PC-9 (cell line): ENCODE results near the gene SAG. TPM values are rescaled to one million over a fixed set of nuclear protein-coding genes. Genes with fewer than 3 reads are reported as not detected.

Experiments used
- BruUV-seq: library from RNA; stranded (reverse); fragments of 400-500 nt; replicated peaks from 2 replicates; lab custom pipeline; 2021; lab: Mats Ljungman, UMichigan
- CTCF ChIA-PET: fragments of 300-600 bp; sonication (Branson Sonifier 250); formaldehyde crosslinking; loops from one replicate; lab custom pipeline; 2022; ENCODE audit warnings: antibody characterized with exemption; lab: Charles Lee
- POLR2A ChIA-PET: fragments of 300-600 bp; sonication (Branson Sonifier 250); formaldehyde crosslinking; loops from one replicate; lab custom pipeline; 2022; ENCODE audit warnings: antibody characterized with exemption; ENCODE audit not compliant: unreplicated experiment; lab: Charles Lee
- DNase-seq, 2 experiments: peaks; one replicate each; pipeline versions ENCODE4 v3.0.0 to v3.0.0-alpha.2; 2015 to 2022; ENCODE audit warnings: mixed read lengths in 1 of 2
- H2AFZ ChIP-seq: fragments of 200-600 bp; sonication (generic); 2 replicates; pipeline ENCODE4 v1.8.1; 2017; ENCODE audit warnings: antibody characterized with exemption
- H3F3A ChIP-seq: fragments of 200-600 bp; sonication (generic); 2 replicates; pipeline ENCODE4 v1.8.1; 2017; ENCODE audit warnings: antibody characterized with exemption, mild to moderate bottlenecking, low read depth; ENCODE audit not compliant: insufficient read depth
- H3K27ac ChIP-seq: fragments of 200-600 bp; sonication (generic); 2 replicates; pipeline ENCODE4 v1.6.1; 2016; ENCODE audit warnings: mixed run types
- H3K27me3 ChIP-seq: fragments of 200-600 bp; sonication (generic); 2 replicates; pipeline ENCODE4 v1.6.1; 2016; ENCODE audit warnings: low read depth, mixed run types; ENCODE audit not compliant: insufficient read depth
- H3K36me3 ChIP-seq: fragments of 200-600 bp; sonication (generic); 2 replicates; pipeline ENCODE4 v1.6.1; 2016; ENCODE audit warnings: low read depth, mixed run types
- H3K4me1 ChIP-seq: fragments of 200-600 bp; sonication (generic); replicated peaks from 2 replicates; pipeline ENCODE4 v1.6.1; 2016; ENCODE audit warnings: mixed run types; ENCODE audit not compliant: insufficient read depth
- H3K4me2 ChIP-seq: fragments of 200-600 bp; sonication (generic); 2 replicates; pipeline ENCODE4 v1.6.1; 2017; ENCODE audit warnings: mixed run types
- H3K4me3 ChIP-seq: fragments of 200-600 bp; sonication (generic); 2 replicates; pipeline ENCODE4 v1.6.1; 2016; ENCODE audit warnings: mixed run types
- H3K79me2 ChIP-seq: fragments of 200-600 bp; sonication (generic); 2 replicates; pipeline ENCODE4 v1.6.1; 2017; ENCODE audit warnings: low read depth, mixed run types
- H3K9me2 ChIP-seq: fragments of 200-600 bp; sonication (generic); 2 replicates; pipeline ENCODE4 v1.8.1; 2017; ENCODE audit warnings: mild to moderate bottlenecking; ENCODE audit not compliant: insufficient read depth
- H3K9me3 ChIP-seq: fragments of 200-600 bp; sonication (generic); 2 replicates; pipeline ENCODE4 v1.8.1; 2016; ENCODE audit warnings: low read depth; ENCODE audit not compliant: insufficient read depth
- H4K20me1 ChIP-seq: fragments of 200-600 bp; sonication (generic); 2 replicates; pipeline ENCODE4 v1.8.1; 2017; ENCODE audit not compliant: insufficient read depth
- CTCF ChIP-seq: fragments of 200-600 bp; sonication (generic); conservative IDR thresholded peaks from 2 replicates; pipeline ENCODE4 v1.6.1; 2017; ENCODE audit warnings: mixed run types, antibody characterized with exemption, mild to moderate bottlenecking, moderate library complexity
- EZH2 ChIP-seq: fragments of 200-600 bp; sonication (generic); IDR thresholded peaks from 2 replicates; pipeline ENCODE4 v1.8.0; 2017; ENCODE audit warnings: antibody characterized with exemption, low read depth
- intact Hi-C: fragments of 100-400 bp; cut with micrococcal nuclease; formaldehyde crosslinking; loops from one replicate; pipeline ENCODE4 v1.10.0; 2022; ENCODE audit not compliant: unreplicated experiment
- total RNA-seq: library from RNA; stranded (reverse); gene quantifications from 2 replicates; pipeline ENCODE4 v1.2.3, GENCODE V29; 2021

Gene SAG
- total RNA-seq, 1 experiment from 2014 or later: not detected

DNA sequence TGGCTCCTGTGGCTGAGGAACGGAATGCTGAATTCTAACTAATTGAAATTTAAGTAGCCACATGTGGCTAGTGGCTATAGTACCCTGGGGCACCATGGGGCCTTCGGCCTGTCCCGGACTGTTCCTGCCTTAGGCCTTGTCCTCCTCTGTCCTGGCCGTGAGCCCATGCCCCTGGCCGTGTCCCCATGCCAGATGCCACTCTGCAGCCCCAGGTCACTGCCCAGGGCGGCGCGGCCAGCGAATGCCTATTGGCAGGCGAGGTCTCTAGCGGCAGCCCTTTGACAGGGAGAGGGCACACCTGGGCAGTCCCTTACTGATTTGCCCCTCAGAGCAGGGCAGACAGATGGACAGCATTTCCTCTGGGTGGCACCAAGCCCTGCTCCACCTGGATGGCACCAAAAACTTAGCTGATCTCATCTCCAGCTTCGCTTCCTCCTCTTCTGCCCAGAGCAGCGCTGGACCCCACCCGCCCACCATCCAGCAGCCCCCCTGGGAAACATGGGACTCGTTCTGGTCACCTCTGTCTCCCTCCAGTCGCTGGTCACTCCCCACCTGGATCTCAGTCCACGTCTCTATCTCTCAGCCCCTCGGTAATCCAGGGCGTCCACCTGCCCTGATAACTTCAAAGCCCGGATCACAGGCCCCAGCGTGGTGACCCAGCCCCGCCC, 45.6 kb downstream of the SAG start:
- Histone ChIP-seq H2AFZ (peak overlapping the region; percentile 86), H3F3A (peaks cover 41% of the 10 kb centered on the region), H3K27ac (peak overlapping the region; percentile 65), H3K4me3 (peak overlapping the region; percentile 67), H3K4me1 (peaks cover 79% of the 10 kb centered on the region), H3K9me2 (no peaks in the 10 kb centered on the region), H4K20me1 (no peaks in the 10 kb centered on the region), H3K79me2 (peaks cover 34% of the 10 kb centered on the region), H3K9me3 (no peaks in the 10 kb centered on the region), H3K4me2 (peak overlapping the region; percentile 98), H3K27me3 (no peaks in the 10 kb centered on the region), H3K36me3 (peaks cover 7% of the 10 kb centered on the region)
- TSS peak; percentile 36 for BruUV-seq
- TF ChIP-seq EZH2 (no peak), CTCF (no peak)
- intact Hi-C loops: loop anchor here (5.0 to 10.0 kb wide), 8 partner anchors 56 to 746 kb away; partner anchors contain the start of genes ATG16L1 and UGT1A6
- ChIA-PET POLR2A (no interaction called here), CTCF (interaction anchor here (0.5 to 1.0 kb wide), 2 partner anchors 11 to 90 kb away, joined by 4 to 10 read pairs; no protein-coding TSS in a partner anchor)
- DNase-seq: peak in 1 of 2 experiments; percentile 70

DNA sequence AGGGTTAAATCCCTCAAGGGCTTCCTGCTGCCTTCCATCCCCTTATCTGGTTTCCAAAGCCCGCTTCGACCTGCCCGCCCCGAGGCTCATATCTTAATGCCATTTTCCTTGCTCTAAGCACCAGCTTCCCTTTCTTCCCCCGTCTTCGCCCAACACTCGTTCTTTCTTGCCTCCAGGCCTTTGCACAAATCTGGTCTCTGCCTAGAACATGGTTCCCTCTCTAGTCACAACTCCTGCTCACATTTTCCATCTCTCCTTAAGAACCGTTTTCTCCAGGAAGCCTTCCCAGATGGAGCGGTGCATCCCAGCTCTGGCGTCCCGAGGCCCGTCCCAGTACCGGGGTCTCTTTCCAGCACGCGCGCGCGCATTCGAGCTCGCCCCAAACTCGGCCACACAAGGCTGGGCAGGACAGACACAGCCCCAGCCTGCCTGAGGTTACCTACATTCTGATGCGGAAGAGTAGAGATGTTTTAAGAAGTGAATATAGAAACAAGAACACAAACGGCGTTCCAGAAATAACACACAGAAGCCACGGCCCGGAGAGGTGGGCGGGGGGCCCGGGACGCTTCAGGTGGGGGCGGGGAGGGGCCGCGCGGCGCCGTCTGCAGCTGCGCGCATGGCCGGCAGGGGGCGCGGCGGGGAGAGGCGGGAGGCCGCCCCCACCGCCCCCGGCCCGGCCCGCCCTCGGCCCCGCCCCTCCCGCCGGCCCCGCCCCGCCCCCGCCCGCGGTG, 46.3 kb downstream of the SAG start, which contains the start of gene DGKD:
Gene DGKD, plus strand, starts transcription at position 726 of the 731 bp plus-strand sequence. CDS start 25 bp downstream, outside the sequence.
- peak; percentile 78 to 79 for DNase-seq
- peaks cover 14% of the 10 kb centered on the region for H3K36me3 ChIP-seq
- intact Hi-C loops: loop anchor here (5.0 to 10.0 kb wide), 8 partner anchors 57 to 747 kb away; partner anchors contain the start of genes ATG16L1 and UGT1A6
- H3K4me3 ChIP-seq: peak within 1 kb of the TSS; percentile 67
- no peaks in the 10 kb centered on the region for H3K9me3 ChIP-seq
- H3K27me3 ChIP-seq: no peaks in the 10 kb centered on the region
- peak within 1 kb of the TSS; percentile 86 for H2AFZ ChIP-seq
- peak within 1 kb of the TSS; percentile 98 for H3K4me2 ChIP-seq
- H3K27ac ChIP-seq: peak within 1 kb of the TSS; percentile 65
- no TSS peak for BruUV-seq
- peaks cover 41% of the 10 kb centered on the region for H3K79me2 ChIP-seq
- peaks cover 41% of the 10 kb centered on the region for H3F3A ChIP-seq
- ChIA-PET CTCF (interaction anchor here (0.5 to 1.0 kb wide), 2 partner anchors 11 to 89 kb away, joined by 4 to 10 read pairs; no protein-coding TSS in a partner anchor), POLR2A (no interaction called here)
- no peaks in the 10 kb centered on the region; the same call in 1 of the 2 replicates for H4K20me1 ChIP-seq
- peaks cover 79% of the 10 kb centered on the region for H3K4me1 ChIP-seq
- TF ChIP-seq EZH2 (no peak), CTCF (peak; percentile 76)
- H3K9me2 ChIP-seq: no peaks in the 10 kb centered on the region

DNA sequence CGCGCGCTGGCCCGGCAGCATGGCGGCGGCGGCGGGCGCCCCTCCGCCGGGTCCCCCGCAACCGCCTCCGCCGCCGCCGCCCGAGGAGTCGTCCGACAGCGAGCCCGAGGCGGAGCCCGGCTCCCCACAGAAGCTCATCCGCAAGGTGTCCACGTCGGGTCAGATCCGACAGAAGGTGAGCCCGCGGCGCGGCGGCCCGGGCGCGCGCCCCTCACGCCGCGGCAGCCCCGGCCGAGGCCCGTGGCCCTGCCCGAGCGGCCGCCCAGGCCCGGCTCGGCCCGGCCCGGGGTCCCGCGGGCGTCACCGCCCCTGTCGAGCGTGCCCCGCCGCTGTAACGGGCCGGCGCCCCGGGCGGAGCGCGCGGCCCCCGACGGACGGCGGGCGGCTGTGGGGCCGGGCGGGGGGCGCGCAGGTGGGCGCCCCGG, 46.9 kb downstream of the SAG start:
- Histone ChIP-seq H3K4me1 (peaks cover 73% of the 10 kb centered on the region), H3K36me3 (peaks cover 18% of the 10 kb centered on the region), H3K27ac (no peak overlapping the region), H3K9me3 (no peaks in the 10 kb centered on the region), H3K27me3 (no peaks in the 10 kb centered on the region), H3F3A (peaks cover 41% of the 10 kb centered on the region), H4K20me1 (no peaks in the 10 kb centered on the region; the same call in 1 of the 2 replicates), H3K4me3 (peak overlapping the region; percentile 65; the same call in 1 of the 2 replicates), H3K4me2 (no peak overlapping the region), H3K9me2 (no peaks in the 10 kb centered on the region), H2AFZ (no peak overlapping the region), H3K79me2 (peaks cover 47% of the 10 kb centered on the region)
- TF ChIP-seq CTCF: no peak
- TF ChIP-seq EZH2: no peak
- BruUV-seq: no TSS peak
- intact Hi-C loops: loop anchor here (5.0 to 10.0 kb wide), 8 partner anchors 57 to 747 kb away; partner anchors contain the start of genes ATG16L1 and UGT1A6
- ChIA-PET POLR2A (no interaction called here), CTCF (no interaction called here)
- no peak for DNase-seq
